GM18861 (cell line): Measurements from ENCODE around the gene ZNF471.

Experiments used
- ATAC-seq: cut with Tn5 transposase; IDR thresholded peaks from one replicate; pipeline ENCODE4 v1.9.1; 2021; ENCODE audit not compliant: unreplicated experiment

Gene ZNF471

DNA sequence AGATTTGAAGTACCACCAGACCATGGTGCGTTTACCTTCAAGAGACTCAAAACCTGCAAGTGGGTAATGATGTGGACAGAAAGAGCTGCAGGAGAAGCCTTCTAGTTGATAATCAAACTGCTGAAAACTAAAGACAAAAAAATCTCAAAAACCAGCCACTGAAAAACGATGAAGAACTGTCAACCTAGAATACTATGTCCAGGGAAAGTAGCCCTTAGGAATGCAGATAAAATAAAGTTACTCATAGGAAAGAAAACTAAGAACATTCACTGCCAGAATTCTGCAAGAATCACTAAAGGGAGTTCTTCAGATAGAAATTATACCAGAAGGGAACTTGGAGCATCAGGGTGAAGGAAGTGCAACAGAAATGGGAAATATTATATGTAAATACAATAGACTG is 64.9 kb downstream of the ZNF471 start:
- no peak for ATAC-seq

GRCh38 chr19:56573914-56574313 is 66.3 kb downstream of the ZNF471 start:
- ATAC-seq, result no peak

- ATAC-seq, result no peak
Observed at GRCh38 chr19:56577719-56578602, 70.3 kb downstream of the ZNF471 start.
